GM19240 (cell line): ENCODE data around the gene CD160.
A peak's percentile ranks its signal among the peaks of the same experiment; 100 is the strongest.
"Not testable (repeated sequence)": the region's sequence is repeated elsewhere in the genome, so short reads cannot be mapped to it uniquely, and the experiment has no call there.

Experiments
- DNase-seq: peaks from one replicate; pipeline ENCODE4 v3.0.0; 2011; ENCODE audit warnings: low spot score; ENCODE audit not compliant: insufficient read length

Gene CD160, protein sequence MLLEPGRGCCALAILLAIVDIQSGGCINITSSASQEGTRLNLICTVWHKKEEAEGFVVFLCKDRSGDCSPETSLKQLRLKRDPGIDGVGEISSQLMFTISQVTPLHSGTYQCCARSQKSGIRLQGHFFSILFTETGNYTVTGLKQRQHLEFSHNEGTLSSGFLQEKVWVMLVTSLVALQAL

DNA sequence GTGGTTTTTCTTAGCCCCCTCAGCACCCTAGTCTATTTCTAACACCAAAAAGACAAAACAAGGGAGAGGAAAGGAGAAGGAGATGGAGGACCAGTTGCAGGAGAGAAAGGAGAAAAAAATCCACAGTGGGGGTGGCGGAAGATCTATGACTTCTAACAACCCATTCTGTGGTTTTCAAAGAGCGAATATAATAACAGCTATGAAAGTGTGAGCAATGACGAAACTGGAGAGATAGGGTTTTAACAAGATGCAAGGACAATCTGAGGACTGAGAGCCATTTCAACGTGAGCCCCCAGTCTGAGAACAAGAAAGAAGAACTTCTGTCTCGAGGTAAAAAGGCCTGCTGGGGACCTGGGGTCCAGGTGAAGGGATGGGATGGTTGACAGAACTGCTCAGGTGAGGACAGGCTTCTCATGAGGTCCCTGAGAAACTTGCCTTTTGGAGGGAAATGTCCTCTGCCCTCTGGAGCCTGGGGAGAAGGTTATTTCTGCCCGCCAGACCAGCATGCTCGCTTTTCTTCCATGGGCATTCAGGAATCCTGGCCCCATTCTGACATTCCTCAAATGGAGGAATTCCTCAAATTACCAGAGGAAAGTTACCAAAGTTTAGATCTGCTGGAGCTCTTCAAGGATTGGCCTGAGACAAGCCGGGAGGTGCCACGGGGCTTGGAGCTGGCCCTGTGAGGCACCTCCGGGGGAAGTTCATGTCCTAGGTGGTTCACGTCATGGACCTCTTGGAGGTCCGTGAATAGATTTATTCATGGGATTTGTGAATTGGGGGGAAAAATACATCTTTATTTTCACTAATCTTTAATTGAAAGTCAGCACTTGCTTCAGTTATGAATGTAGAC is at the start of gene CD160:
Gene CD160, plus strand, starts transcription at position 270 of the 850 bp plus-strand sequence. CDS start 8,829 bp downstream, outside the sequence.
- DNase-seq, result no peak

- DNase-seq, result not testable (repeated sequence)
Measured at GRCh38 chr1:145670995-145671745, 48.1 kb upstream of the CD160 start.

GRCh38 chr1:145673217-145673616 is 46.1 kb upstream of the CD160 start:
- not testable (repeated sequence) for DNase-seq

DNA sequence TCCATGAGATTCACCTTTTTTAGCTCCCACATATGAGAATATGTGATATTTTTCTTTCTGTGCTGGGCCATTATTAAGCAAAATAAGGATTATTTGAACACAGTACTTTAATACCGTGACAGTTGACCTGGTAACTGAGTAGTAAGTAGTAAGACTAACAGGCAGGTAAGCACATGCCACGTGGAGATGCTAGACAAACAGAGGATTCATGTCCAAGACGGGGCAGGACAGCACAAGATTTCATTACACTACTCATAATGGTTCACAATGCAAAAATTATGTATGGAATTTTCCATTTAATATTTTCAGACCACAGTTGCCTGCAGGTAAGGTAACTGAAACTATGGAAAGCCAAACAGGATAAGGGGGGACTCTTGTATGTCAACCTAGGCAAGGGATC is 34.4 kb upstream of the CD160 start:
- DNase-seq, result not testable (repeated sequence)

- not testable (repeated sequence) for DNase-seq
Measured at GRCh38 chr1:145686078-145686477, 33.2 kb upstream of the CD160 start.

- DNase-seq, result no peak
Measured at GRCh38 chr1:145688328-145688727, 31.0 kb upstream of the CD160 start.

- no peak for DNase-seq
Measured at GRCh38 chr1:145688924-145689323, 30.4 kb upstream of the CD160 start.

- DNase-seq, result no peak
Measured at GRCh38 chr1:145689922-145690321, 29.4 kb upstream of the CD160 start.

- DNase-seq, result peak; percentile 65
Measured at GRCh38 chr1:145690587-145691558, 28.4 kb upstream of the CD160 start.

- no peak for DNase-seq
Measured at GRCh38 chr1:145692785-145693443, 26.4 kb upstream of the CD160 start.

- DNase-seq, result no peak
Measured at GRCh38 chr1:145695821-145696629, 23.3 kb upstream of the CD160 start.

GRCh38 chr1:145696630-145696960 is 22.7 kb upstream of the CD160 start:
- no peak for DNase-seq

GRCh38 chr1:145701306-145701862 is 17.9 kb upstream of the CD160 start:
- no peak for DNase-seq

DNA sequence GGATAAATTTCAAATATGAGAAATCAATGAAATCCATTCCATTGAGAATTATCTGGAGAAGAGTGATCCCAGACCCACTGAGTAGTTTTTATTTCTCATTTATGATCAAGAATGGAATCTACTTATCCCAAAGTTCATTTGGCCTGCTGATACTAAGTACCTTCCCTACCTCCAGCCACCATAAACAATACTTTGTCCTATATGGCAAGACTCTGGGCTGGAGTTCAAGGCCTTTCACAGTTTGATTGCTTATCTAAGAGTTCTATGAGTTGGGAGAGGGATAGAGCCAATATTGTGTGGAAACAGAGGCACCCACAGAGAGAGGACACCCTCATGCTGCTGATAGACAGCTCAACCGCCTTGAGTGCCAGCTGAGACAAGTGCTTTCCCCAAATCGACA is 17.2 kb upstream of the CD160 start:
- no peak for DNase-seq

- DNase-seq, result no peak
Measured at GRCh38 chr1:145702826-145703225, 16.5 kb upstream of the CD160 start.

- DNase-seq, result no peak
Measured at GRCh38 chr1:145705622-145706021, 13.7 kb upstream of the CD160 start.

- no peak for DNase-seq
Measured at GRCh38 chr1:145706086-145706664, 13.1 kb upstream of the CD160 start.

GRCh38 chr1:145707183-145707867 is 12.0 kb upstream of the CD160 start, which contains the start of gene PDZK1:
Gene PDZK1 (minus strand): TSS chr1:145707368. CDS start chr1:145688021, 19,347 bp downstream.
- DNase-seq, result no peak
